ENCODE data around the gene METTL8.

The METTL8 gene, protein sequence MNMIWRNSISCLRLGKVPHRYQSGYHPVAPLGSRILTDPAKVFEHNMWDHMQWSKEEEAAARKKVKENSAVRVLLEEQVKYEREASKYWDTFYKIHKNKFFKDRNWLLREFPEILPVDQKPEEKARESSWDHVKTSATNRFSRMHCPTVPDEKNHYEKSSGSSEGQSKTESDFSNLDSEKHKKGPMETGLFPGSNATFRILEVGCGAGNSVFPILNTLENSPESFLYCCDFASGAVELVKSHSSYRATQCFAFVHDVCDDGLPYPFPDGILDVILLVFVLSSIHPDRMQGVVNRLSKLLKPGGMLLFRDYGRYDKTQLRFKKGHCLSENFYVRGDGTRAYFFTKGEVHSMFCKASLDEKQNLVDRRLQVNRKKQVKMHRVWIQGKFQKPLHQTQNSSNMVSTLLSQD

DNA sequence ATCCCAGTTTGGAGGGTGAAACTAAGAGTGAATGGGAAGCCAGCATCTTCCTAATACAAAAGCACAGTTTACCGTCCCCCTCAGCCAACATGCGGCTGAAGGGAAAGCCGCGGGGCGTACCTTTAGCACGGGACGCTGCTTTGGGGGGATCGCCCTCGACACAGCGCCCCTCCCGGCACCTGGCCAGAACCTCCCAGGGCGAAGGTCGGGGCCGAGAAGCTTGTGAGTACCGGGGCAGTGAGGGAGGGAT is at the start of gene METTL8:
Gene METTL8, minus strand, starts transcription at position 228 of the 250 bp plus-strand sequence. CDS start 41,805 bp downstream, outside the sequence.
- H3K4me3 ChIP-seq (ENCODE audit: low read depth in 1 of 2, low read length in 2 of 2): peak within 1 kb of the TSS; percentile 33 to 81
- H3K27me3 ChIP-seq (ENCODE audit: insufficient read depth, low read length, poor library complexity): no peaks in the 10 kb centered on the region
- peaks cover 39% of the 10 kb centered on the region for H3K4me1 ChIP-seq (ENCODE audit: insufficient read depth, low read length)
- DNase-seq: no peak
- H3K4me2 ChIP-seq (ENCODE audit: insufficient read depth, low read length): peak within 1 kb of the TSS; percentile 74
- ATAC-seq (ENCODE audit: insufficient read depth, low read depth): no peak
- peak within 1 kb of the TSS; percentile 97 for H3K27ac ChIP-seq (ENCODE audit: low read length)
- TF ChIP-seq CTCF (IDR thresholded peaks at IDR 0.05; ENCODE audit: borderline replicate concordance, extremely low read depth, low read length, poor library complexity, severe bottlenecking) (peak; percentile 69), EZH2 (IDR thresholded peaks at IDR 0.05; ENCODE audit: borderline replicate concordance, low read depth, low read length, severe bottlenecking) (no peak)
- peak within 1 kb of the TSS; percentile 81 for H2AFZ ChIP-seq (ENCODE audit: low read depth, low read length)
- H3K79me2 ChIP-seq (ENCODE audit: insufficient read depth, low read length): peaks cover 72% of the 10 kb centered on the region
- peaks cover 49% of the 10 kb centered on the region for H3K36me3 ChIP-seq (ENCODE audit: insufficient read depth, low read length)
- H3K9me3 ChIP-seq (ENCODE audit: insufficient read depth, low read length, severe bottlenecking): peaks cover 16% of the 10 kb centered on the region
- H3K9ac ChIP-seq (ENCODE audit: low read depth, low read length): peak within 1 kb of the TSS; percentile 99
- no peaks in the 10 kb centered on the region; the same call in 1 of the 2 replicates for H4K20me1 ChIP-seq (ENCODE audit: insufficient read depth, low read length)

DNA sequence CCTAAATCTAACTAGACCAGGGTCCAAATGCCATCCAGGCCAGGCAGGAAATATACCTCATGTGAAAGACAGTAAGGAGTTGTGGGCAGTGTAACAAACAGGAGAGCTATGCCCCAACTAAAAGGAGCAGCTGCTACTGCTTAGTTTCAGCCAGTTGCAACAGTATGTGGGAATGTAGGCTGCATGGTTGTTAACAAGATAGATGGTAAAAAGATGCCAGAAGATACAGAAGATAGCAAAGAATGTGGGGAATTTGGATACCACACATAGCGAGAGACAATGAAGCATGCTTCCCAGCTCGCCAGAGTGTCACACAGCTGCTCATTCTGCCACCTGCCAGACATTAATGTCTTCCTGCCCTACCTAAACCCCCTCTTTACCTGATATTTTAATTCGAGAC is 49.1 kb upstream of the METTL8 start:
- no peak overlapping the region for H3K27ac ChIP-seq (ENCODE audit: low read length)
- H3K4me3 ChIP-seq (ENCODE audit: low read depth in 1 of 2, low read length in 2 of 2): no peak overlapping the region
- TF ChIP-seq EZH2 (IDR thresholded peaks at IDR 0.05; ENCODE audit: borderline replicate concordance, low read depth, low read length, severe bottlenecking) (no peak), CTCF (IDR thresholded peaks at IDR 0.05; ENCODE audit: borderline replicate concordance, extremely low read depth, low read length, poor library complexity, severe bottlenecking) (no peak)

DNA sequence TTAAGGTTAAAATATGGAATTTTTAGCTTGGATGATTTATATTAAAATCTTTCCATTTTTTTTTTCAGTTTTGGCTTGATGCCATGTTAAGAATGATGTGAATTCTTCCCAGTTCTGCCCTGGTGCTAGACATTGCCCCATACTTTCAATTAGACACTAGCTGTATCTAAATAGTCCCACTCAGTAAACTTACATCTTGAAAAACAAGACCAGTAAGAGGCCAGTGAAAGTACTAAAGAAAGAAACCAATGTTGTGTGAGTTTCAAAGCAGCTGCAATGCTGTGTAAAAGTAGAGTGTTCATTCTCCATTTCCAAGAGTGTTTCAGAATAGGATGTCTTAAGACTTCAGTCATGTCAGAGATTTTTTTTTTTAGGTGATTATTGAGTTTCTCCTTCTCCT is 48.5 kb upstream of the METTL8 start:
- no peaks in the 10 kb centered on the region for H3K4me1 ChIP-seq (ENCODE audit: insufficient read depth, low read length)
- no peak overlapping the region for H3K4me2 ChIP-seq (ENCODE audit: insufficient read depth, low read length)
- no peak for TF ChIP-seq CTCF (IDR thresholded peaks at IDR 0.05; ENCODE audit: borderline replicate concordance, extremely low read depth, low read length, poor library complexity, severe bottlenecking)
- no peak for TF ChIP-seq EZH2 (IDR thresholded peaks at IDR 0.05; ENCODE audit: borderline replicate concordance, low read depth, low read length, severe bottlenecking)
- H4K20me1 ChIP-seq (ENCODE audit: insufficient read depth, low read length): no peaks in the 10 kb centered on the region
- no peaks in the 10 kb centered on the region for H3K9me3 ChIP-seq (ENCODE audit: insufficient read depth, low read length, severe bottlenecking)
- peaks cover 31% of the 10 kb centered on the region; the same call in 1 of the 2 replicates for H3K36me3 ChIP-seq (ENCODE audit: insufficient read depth, low read length)
- H3K79me2 ChIP-seq (ENCODE audit: insufficient read depth, low read length): no peaks in the 10 kb centered on the region
- DNase-seq: no peak
- H3K27me3 ChIP-seq (ENCODE audit: insufficient read depth, low read length, poor library complexity): no peaks in the 10 kb centered on the region
- no peak overlapping the region for H2AFZ ChIP-seq (ENCODE audit: low read depth, low read length)
- no peak overlapping the region for H3K27ac ChIP-seq (ENCODE audit: low read length)
- ATAC-seq (ENCODE audit: insufficient read depth, low read depth): no peak
- no peak overlapping the region for H3K4me3 ChIP-seq (ENCODE audit: low read depth in 1 of 2, low read length in 2 of 2)
- H3K9ac ChIP-seq (ENCODE audit: low read depth, low read length): no peak overlapping the region

More for the DNA sequence above, 49.1 kb upstream of the METTL8 start:
- no peaks in the 10 kb centered on the region for H3K9me3 ChIP-seq (ENCODE audit: insufficient read depth, low read length, severe bottlenecking)
- no peak overlapping the region for H2AFZ ChIP-seq (ENCODE audit: low read depth, low read length)
- peaks cover 26% of the 10 kb centered on the region; the same call in 1 of the 2 replicates for H3K36me3 ChIP-seq (ENCODE audit: insufficient read depth, low read length)
- ATAC-seq (ENCODE audit: insufficient read depth, low read depth): no peak
- no peak overlapping the region for H3K4me2 ChIP-seq (ENCODE audit: insufficient read depth, low read length)
- H3K4me1 ChIP-seq (ENCODE audit: insufficient read depth, low read length): no peaks in the 10 kb centered on the region
- no peaks in the 10 kb centered on the region for H4K20me1 ChIP-seq (ENCODE audit: insufficient read depth, low read length)
- no peaks in the 10 kb centered on the region for H3K79me2 ChIP-seq (ENCODE audit: insufficient read depth, low read length)
- no peak for DNase-seq
- no peak overlapping the region for H3K9ac ChIP-seq (ENCODE audit: low read depth, low read length)
- H3K27me3 ChIP-seq (ENCODE audit: insufficient read depth, low read length, poor library complexity): no peaks in the 10 kb centered on the region

Measured in DND-41 (cell line).